Muscle of leg (tissue), 11 donors: Measurements from ENCODE around the gene SLC35G6. TPM values are rescaled to one million over a fixed set of nuclear protein-coding genes. Genes with fewer than 3 reads are reported as not detected.

ENCODE experiments used
- DNase-seq: peaks from one replicate; pipeline ENCODE4 v3.0.0; 2013
- H3K27ac ChIP-seq: one replicate; pipeline ENCODE4 v1.5.1; 2013; ENCODE audit warnings: mild to moderate bottlenecking, low read length, control low read depth
- H3K27me3 ChIP-seq: one replicate; pipeline ENCODE4 v1.6.1; 2013; ENCODE audit warnings: low read length; ENCODE audit not compliant: control insufficient read depth, insufficient read depth
- H3K36me3 ChIP-seq: one replicate; pipeline ENCODE4 v1.6.1; 2013; ENCODE audit warnings: low read length; ENCODE audit not compliant: control insufficient read depth, insufficient read depth
- H3K4me1 ChIP-seq: one replicate; pipeline ENCODE4 v1.6.1; 2013; ENCODE audit warnings: low read length; ENCODE audit not compliant: control insufficient read depth, insufficient read depth
- H3K4me3 ChIP-seq: one replicate; pipeline ENCODE4 v1.5.1; 2013; ENCODE audit warnings: low read length, control low read depth
- H3K9me3 ChIP-seq: replicated peaks from 2 replicates; pipeline ENCODE4 v1.6.1; 2013; ENCODE audit warnings: low read depth, low read length; ENCODE audit not compliant: control insufficient read depth
- WGBS: methylation state at CpG from one replicate; pipeline ENCODE4 v1.1.5; 2013; ENCODE audit warnings: missing lambda C conversion rate; ENCODE audit not compliant: insufficient coverage; 5-methylcytosine and 5-hydroxymethylcytosine counted together
- polyA plus RNA-seq, 8 donors: library from polyadenylated mRNA; unstranded; fragments of 120-200 nt; gene quantifications; one replicate each; pipeline versions ENCODE4 v1.2.1 to v1.2.3, GENCODE V29; 2013; ENCODE audit warnings: inconsistent platforms in 1 of 8, low replicate concordance in 1 of 8; ENCODE audit not compliant: insufficient read length in 8 of 8, insufficient read depth in 1 of 8
- total RNA-seq: library from RNA; stranded (reverse); fragments of 120-200 nt; gene quantifications from one replicate; pipeline ENCODE4 v1.2.4, GENCODE V29; 2013

SLC35G6 gene
- total and polyA plus RNA-seq, 9 donors: 0.09 to 0.27 (median 0.18) TPM; not detected in 3

GRCh38 chr17:7515911-7516610 lies 34.8 kb downstream of the SLC35G6 start:
- WGBS: 91% methylated on average over 9 of the region's 13 CpGs
- no peaks in the 10 kb centered on the region for H3K9me3 ChIP-seq
- H3K36me3 ChIP-seq: peaks cover 40% of the 10 kb centered on the region

GRCh38 chr17:7523033-7523432 lies 41.8 kb downstream of the SLC35G6 start:
- 34% methylated on average over 5 of the region's 10 CpGs for WGBS

More at GRCh38 chr17:7515911-7516610, 34.8 kb downstream of the SLC35G6 start:
- Histone ChIP-seq H3K4me3 (no peak overlapping the region), H3K27me3 (no peaks in the 10 kb centered on the region), H3K4me1 (no peaks in the 10 kb centered on the region), H3K27ac (no peak overlapping the region)
- no peak for DNase-seq

GRCh38 chr17:7528842-7529241 lies 47.6 kb downstream of the SLC35G6 start:
- Histone ChIP-seq H3K36me3 (no peaks in the 10 kb centered on the region), H3K9me3 (peaks cover 15% of the 10 kb centered on the region), H3K27ac (no peak overlapping the region), H3K27me3 (no peaks in the 10 kb centered on the region), H3K4me1 (no peaks in the 10 kb centered on the region), H3K4me3 (no peak overlapping the region)
- no peak for DNase-seq

More at GRCh38 chr17:7523033-7523432, 41.8 kb downstream of the SLC35G6 start:
- Histone ChIP-seq H3K4me1 (no peaks in the 10 kb centered on the region), H3K4me3 (no peak overlapping the region), H3K36me3 (no peaks in the 10 kb centered on the region), H3K9me3 (peaks cover 3% of the 10 kb centered on the region), H3K27ac (no peak overlapping the region), H3K27me3 (no peaks in the 10 kb centered on the region)
- no peak for DNase-seq

DNA sequence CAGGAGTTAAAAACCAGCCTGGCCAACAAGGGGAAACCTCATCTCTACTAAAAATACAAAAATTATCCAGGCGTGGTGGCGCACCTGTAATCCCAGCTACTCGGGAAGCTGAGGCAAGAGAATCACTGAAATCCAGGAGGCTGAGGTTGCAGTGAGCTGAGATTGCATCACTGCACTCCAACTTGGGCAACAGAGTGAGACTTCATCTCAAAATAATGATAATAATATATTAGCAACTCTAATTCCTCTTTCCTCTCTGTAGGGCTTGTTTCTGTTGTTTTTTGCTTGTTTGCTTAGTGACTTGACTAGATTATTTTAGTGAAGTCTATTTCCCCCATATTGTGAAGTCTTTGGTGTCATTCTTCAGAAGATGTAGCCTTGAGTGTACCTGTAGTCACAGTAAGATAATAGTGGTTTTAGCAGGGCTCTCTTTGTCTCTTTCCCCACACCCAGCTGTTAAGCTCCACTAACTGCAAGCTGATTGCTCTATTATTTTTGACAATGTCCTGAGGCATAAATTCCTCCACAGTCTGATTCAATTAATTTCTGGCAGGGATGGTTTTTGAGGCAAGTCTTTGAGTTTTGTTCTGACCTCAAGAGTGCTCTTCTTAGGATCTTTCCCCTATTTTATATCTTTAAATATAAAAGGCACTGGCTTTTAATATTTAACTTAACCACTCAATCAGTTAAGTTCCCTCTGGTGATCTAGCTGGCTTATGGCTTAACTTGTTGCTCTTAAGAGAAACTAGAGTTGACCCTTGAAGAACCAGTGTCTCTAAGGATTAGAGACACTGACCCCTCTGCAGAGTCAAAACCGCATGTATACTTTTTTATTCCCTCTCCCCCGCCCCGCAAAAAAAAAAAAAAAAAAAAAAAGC lies 49.0 kb downstream of the SLC35G6 start:
- H3K9me3 ChIP-seq: peaks cover 15% of the 10 kb centered on the region
- no peak overlapping the region for H3K4me3 ChIP-seq
- H3K27me3 ChIP-seq: no peaks in the 10 kb centered on the region
- DNase-seq: no peak
- WGBS: no CpG with 5 or more reads among the region's 6 CpGs
- no peaks in the 10 kb centered on the region for H3K36me3 ChIP-seq
- no peak overlapping the region for H3K27ac ChIP-seq
- H3K4me1 ChIP-seq: no peaks in the 10 kb centered on the region

Other genes with a start within 250 kb of the SLC35G6 start
Only the 30 nearest of the 40 such genes appear.
- 21.3 TPM for gene SLC2A4, start 199.7 kb upstream of the SLC35G6 start, total RNA-seq
- 10 to 100 TPM in 6 of 8 donors, 1 to 10 TPM in 2; 7.1 to 35.3 (median 24.5) TPM for gene SLC2A4, start 199.7 kb upstream of the SLC35G6 start, polyA plus RNA-seq
- gene YBX2, start 186.8 kb upstream of the SLC35G6 start, total RNA-seq: 0.58 TPM
- gene YBX2, start 186.8 kb upstream of the SLC35G6 start, polyA plus RNA-seq: 1 to 10 TPM in 6 of 8 donors, under 1 TPM in 2; 0.36 to 2.7 (median 1.4) TPM
- 175 TPM for gene EIF5A, start 173.8 kb upstream of the SLC35G6 start, total RNA-seq
- gene EIF5A, start 173.8 kb upstream of the SLC35G6 start, polyA plus RNA-seq: 100 to 1,000 TPM; 266 to 372 (median 330) TPM
- gene GPS2, start 166.1 kb upstream of the SLC35G6 start, total RNA-seq: 34.7 TPM
- 10 to 100 TPM; 57.5 to 65.9 (median 59.8) TPM for gene GPS2, start 166.1 kb upstream of the SLC35G6 start, polyA plus RNA-seq
- 17.7 TPM for gene NEURL4, start 152.1 kb upstream of the SLC35G6 start, total RNA-seq
- gene NEURL4, start 152.1 kb upstream of the SLC35G6 start, polyA plus RNA-seq: 10 to 100 TPM; 13.3 to 21.7 (median 19.2) TPM
- 12.1 TPM for gene ACAP1, start 144.9 kb upstream of the SLC35G6 start, total RNA-seq
- 10 to 100 TPM in 2 of 8 donors, 1 to 10 TPM in 6; 4.7 to 10.2 (median 7.2) TPM for gene ACAP1, start 144.9 kb upstream of the SLC35G6 start, polyA plus RNA-seq
- gene KCTD11, start 129.3 kb upstream of the SLC35G6 start, total RNA-seq: 4.7 TPM
- 10 to 100 TPM in 1 of 8 donors, 1 to 10 TPM in 7; 6.8 to 10.5 (median 7.9) TPM for gene KCTD11, start 129.3 kb upstream of the SLC35G6 start, polyA plus RNA-seq
- not detected for gene TMEM95, start 126.3 kb upstream of the SLC35G6 start, total RNA-seq
- gene TMEM95, start 126.3 kb upstream of the SLC35G6 start, polyA plus RNA-seq: not detected
- gene TNK1, start 100.4 kb upstream of the SLC35G6 start, total RNA-seq: 0.31 TPM
- 1 to 10 TPM in 2 of 8 donors, under 1 TPM in 6; 0.23 to 1.3 (median 0.70) TPM for gene TNK1, start 100.4 kb upstream of the SLC35G6 start, polyA plus RNA-seq
- 14.2 TPM for gene PLSCR3, start 86.9 kb upstream of the SLC35G6 start, total RNA-seq
- gene PLSCR3, start 86.9 kb upstream of the SLC35G6 start, polyA plus RNA-seq: 10 to 100 TPM; 24.2 to 38.9 (median 30.0) TPM
- 100 TPM for gene TMEM256, start 77.3 kb upstream of the SLC35G6 start, total RNA-seq
- gene TMEM256, start 77.3 kb upstream of the SLC35G6 start, polyA plus RNA-seq: 10 to 100 TPM; 45.4 to 70.0 (median 57.7) TPM
- 7.7 TPM for gene NLGN2, start 73.6 kb upstream of the SLC35G6 start, total RNA-seq
- 10 to 100 TPM; 20.6 to 36.2 (median 27.0) TPM for gene NLGN2, start 73.6 kb upstream of the SLC35G6 start, polyA plus RNA-seq
- not detected for gene SPEM1, start 61.1 kb upstream of the SLC35G6 start, total RNA-seq
- not detected for gene SPEM1, start 61.1 kb upstream of the SLC35G6 start, polyA plus RNA-seq
- gene SPEM2, start 55.8 kb upstream of the SLC35G6 start, total RNA-seq: not detected
- gene SPEM2, start 55.8 kb upstream of the SLC35G6 start, polyA plus RNA-seq: not detected
- not detected for gene SPEM3, start 52.6 kb upstream of the SLC35G6 start, total RNA-seq
- under 1 TPM in 1 of 8 donors, not detected in 7; 0.26 TPM for gene SPEM3, start 52.6 kb upstream of the SLC35G6 start, polyA plus RNA-seq
- gene TMEM102, start 46.0 kb upstream of the SLC35G6 start, total RNA-seq: 0.93 TPM
- gene TMEM102, start 46.0 kb upstream of the SLC35G6 start, polyA plus RNA-seq: 1 to 10 TPM in 4 of 8 donors, under 1 TPM in 4; 0.72 to 1.7 (median 0.95) TPM
- 1.6 TPM for gene FGF11, start 41.9 kb upstream of the SLC35G6 start, total RNA-seq
- 1 to 10 TPM; 1.0 to 4.8 (median 2.1) TPM for gene FGF11, start 41.9 kb upstream of the SLC35G6 start, polyA plus RNA-seq
- gene CHRNB1, start 36.4 kb upstream of the SLC35G6 start, total RNA-seq: 52.8 TPM
- 10 to 100 TPM; 58.0 to 80.8 (median 70.9) TPM for gene CHRNB1, start 36.4 kb upstream of the SLC35G6 start, polyA plus RNA-seq
- gene ZBTB4, start 1.8 kb upstream of the SLC35G6 start, total RNA-seq: 14.1 TPM
- 10 to 100 TPM; 20.1 to 31.6 (median 24.5) TPM for gene ZBTB4, start 1.8 kb upstream of the SLC35G6 start, polyA plus RNA-seq
- gene POLR2A, start 2.9 kb downstream of the SLC35G6 start, total RNA-seq: 30.9 TPM
- 10 to 100 TPM; 42.0 to 81.0 (median 60.8) TPM for gene POLR2A, start 2.9 kb downstream of the SLC35G6 start, polyA plus RNA-seq
- gene TNFSF12, start 67.6 kb downstream of the SLC35G6 start, total RNA-seq: 13.2 TPM
- 10 to 100 TPM; 22.2 to 35.9 (median 28.2) TPM for gene TNFSF12, start 67.6 kb downstream of the SLC35G6 start, polyA plus RNA-seq
- gene TNFSF13, start 77.3 kb downstream of the SLC35G6 start, total RNA-seq: 2.2 TPM
- gene TNFSF13, start 77.3 kb downstream of the SLC35G6 start, polyA plus RNA-seq: 1 to 10 TPM; 3.5 to 5.9 (median 4.3) TPM
- 34.5 TPM for gene SENP3, start 80.5 kb downstream of the SLC35G6 start, total RNA-seq
- gene SENP3, start 80.5 kb downstream of the SLC35G6 start, polyA plus RNA-seq: 10 to 100 TPM; 33.8 to 43.6 (median 41.7) TPM
- 15.7 TPM for gene CD68, start 98.2 kb downstream of the SLC35G6 start, total RNA-seq
- gene CD68, start 98.2 kb downstream of the SLC35G6 start, polyA plus RNA-seq: 10 to 100 TPM; 20.2 to 56.6 (median 38.8) TPM
- 34.4 TPM for gene MPDU1, start 102.4 kb downstream of the SLC35G6 start, total RNA-seq
- gene MPDU1, start 102.4 kb downstream of the SLC35G6 start, polyA plus RNA-seq: 10 to 100 TPM; 43.2 to 63.6 (median 50.2) TPM
- gene SOX15, start 108.6 kb downstream of the SLC35G6 start, total RNA-seq: 1.4 TPM
- gene SOX15, start 108.6 kb downstream of the SLC35G6 start, polyA plus RNA-seq: 1 to 10 TPM; 1.6 to 4.1 (median 2.0) TPM
- 35.1 TPM for gene FXR2, start 133.5 kb downstream of the SLC35G6 start, total RNA-seq
- 10 to 100 TPM; 31.4 to 37.2 (median 34.9) TPM for gene FXR2, start 133.5 kb downstream of the SLC35G6 start, polyA plus RNA-seq
- 72.1 TPM for gene SAT2, start 146.4 kb downstream of the SLC35G6 start, total RNA-seq
- 10 to 100 TPM; 61.5 to 82.1 (median 69.9) TPM for gene SAT2, start 146.4 kb downstream of the SLC35G6 start, polyA plus RNA-seq
- 0.58 TPM for gene SHBG, start 148.7 kb downstream of the SLC35G6 start, total RNA-seq
- 1 to 10 TPM in 5 of 8 donors, under 1 TPM in 3; 0.63 to 1.5 (median 1.1) TPM for gene SHBG, start 148.7 kb downstream of the SLC35G6 start, polyA plus RNA-seq
- gene ATP1B2, start 169.5 kb downstream of the SLC35G6 start, total RNA-seq: 2.7 TPM
- 10 to 100 TPM; 12.4 to 27.3 (median 23.4) TPM for gene ATP1B2, start 169.5 kb downstream of the SLC35G6 start, polyA plus RNA-seq